ENCODE measurements around the gene NFYA.

DNA sequence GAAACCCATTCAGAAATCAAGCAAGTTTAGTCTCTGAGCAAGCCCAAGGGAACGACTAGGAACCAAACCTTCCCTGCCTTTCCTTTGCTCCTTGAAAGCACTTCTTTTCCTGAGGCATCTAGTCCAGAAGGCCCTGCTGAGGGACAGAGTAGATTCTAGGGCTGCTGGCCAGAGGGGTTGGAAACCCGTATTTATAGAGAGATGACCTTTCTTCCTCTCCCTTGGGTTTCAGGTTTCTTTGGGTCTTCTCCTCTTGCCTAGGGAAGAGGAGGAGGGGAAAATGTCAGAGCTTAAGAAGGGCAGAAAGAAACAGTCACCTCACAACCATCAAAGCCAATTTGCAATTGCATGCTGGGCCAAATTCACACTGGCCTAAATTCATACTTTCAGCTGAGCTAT is 14.0 kb upstream of the NFYA start:
- TF ChIP-seq, protein P1, sequence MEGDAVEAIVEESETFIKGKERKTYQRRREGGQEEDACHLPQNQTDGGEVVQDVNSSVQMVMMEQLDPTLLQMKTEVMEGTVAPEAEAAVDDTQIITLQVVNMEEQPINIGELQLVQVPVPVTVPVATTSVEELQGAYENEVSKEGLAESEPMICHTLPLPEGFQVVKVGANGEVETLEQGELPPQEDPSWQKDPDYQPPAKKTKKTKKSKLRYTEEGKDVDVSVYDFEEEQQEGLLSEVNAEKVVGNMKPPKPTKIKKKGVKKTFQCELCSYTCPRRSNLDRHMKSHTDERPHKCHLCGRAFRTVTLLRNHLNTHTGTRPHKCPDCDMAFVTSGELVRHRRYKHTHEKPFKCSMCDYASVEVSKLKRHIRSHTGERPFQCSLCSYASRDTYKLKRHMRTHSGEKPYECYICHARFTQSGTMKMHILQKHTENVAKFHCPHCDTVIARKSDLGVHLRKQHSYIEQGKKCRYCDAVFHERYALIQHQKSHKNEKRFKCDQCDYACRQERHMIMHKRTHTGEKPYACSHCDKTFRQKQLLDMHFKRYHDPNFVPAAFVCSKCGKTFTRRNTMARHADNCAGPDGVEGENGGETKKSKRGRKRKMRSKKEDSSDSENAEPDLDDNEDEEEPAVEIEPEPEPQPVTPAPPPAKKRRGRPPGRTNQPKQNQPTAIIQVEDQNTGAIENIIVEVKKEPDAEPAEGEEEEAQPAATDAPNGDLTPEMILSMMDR (IDR thresholded peaks at IDR 0.05): no peak
- TF ChIP-seq POLR2A (IDR thresholded peaks at IDR 0.05) (no peak), POLR2AphosphoS5 (IDR thresholded peaks at IDR 0.05) (no peak), EP300 (IDR thresholded peaks at IDR 0.05) (no peak)
